Left kidney (tissue), 2 donors: ENCODE data around the gene CCR4. TPM values are rescaled to one million over a fixed set of nuclear protein-coding genes. Genes with fewer than 3 reads are reported as not detected.
"Not testable (repeated sequence)": the region's sequence is repeated elsewhere in the genome, so short reads cannot be mapped to it uniquely, and the experiment has no call there.

ENCODE experiments used
- DNase-seq: peaks from one replicate; pipeline ENCODE4 v3.0.0-alpha.2; 2013
- polyA plus RNA-seq: library from polyadenylated mRNA; unstranded; fragments of 120-200 nt; gene quantifications from one replicate; pipeline ENCODE4 v1.2.1, GENCODE V29; 2013; ENCODE audit not compliant: insufficient read length

The CCR4 gene
- polyA plus RNA-seq, 1 donor, result 0.18 TPM

DNA sequence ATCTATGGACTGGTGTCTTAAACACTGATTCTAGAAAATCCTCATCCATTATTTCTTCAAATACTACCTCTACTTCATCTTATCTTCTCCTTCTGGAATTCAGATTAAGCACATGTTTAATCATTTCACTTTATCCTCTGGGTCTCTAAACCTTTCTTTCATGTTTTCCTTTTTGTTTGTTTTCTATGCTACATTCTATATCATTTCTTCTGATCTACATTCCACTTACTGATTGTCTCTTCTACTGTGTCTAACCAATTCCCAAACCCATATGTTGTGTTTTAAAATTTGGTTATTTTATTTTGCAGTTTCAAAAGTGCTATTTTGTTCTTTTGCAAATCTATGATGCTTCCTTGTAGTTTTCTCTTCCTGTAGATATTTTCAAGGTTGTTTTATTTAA lies 31.7 kb downstream of the CCR4 start:
- no peak for DNase-seq

DNA sequence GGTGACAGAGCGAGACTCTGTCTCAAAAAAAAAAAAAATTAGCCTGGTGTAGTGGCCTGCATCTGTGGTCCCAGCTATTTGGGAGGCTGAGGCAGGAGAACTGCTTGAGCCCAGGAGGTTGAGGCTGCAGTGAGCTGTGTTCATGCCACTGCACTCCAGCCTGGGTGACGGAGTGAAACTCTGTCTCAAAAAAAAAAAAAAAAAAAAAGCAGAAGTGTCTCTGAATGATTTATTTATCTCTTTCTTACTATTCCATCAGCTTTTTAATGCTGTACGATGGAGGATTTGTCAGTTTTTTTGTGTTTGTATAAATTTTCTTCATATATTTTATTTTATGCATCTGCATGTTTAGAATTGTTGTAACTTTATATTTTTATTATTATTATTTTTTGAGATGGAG lies 33.5 kb downstream of the CCR4 start:
- not testable (repeated sequence) for DNase-seq

DNA sequence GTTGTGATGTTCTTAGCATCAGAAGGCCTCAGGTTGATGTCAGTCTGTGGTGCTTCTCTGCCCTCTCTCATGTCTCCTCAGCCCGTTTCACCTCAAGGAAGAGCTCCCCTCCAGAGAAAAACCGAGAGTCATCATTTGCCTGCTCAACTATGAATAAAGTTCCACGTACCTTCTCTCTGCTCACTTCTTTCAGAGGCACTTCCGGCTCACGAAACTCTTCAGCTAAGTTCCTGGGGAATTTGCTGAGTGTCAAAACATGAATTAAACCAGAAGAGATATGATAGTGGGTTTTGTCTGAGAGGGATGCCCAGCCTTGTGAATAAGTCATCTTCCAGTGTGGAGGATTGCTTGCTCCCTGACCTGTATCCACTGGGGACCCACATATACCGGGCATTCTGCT lies 37.7 kb downstream of the CCR4 start:
- no peak for DNase-seq

DNA sequence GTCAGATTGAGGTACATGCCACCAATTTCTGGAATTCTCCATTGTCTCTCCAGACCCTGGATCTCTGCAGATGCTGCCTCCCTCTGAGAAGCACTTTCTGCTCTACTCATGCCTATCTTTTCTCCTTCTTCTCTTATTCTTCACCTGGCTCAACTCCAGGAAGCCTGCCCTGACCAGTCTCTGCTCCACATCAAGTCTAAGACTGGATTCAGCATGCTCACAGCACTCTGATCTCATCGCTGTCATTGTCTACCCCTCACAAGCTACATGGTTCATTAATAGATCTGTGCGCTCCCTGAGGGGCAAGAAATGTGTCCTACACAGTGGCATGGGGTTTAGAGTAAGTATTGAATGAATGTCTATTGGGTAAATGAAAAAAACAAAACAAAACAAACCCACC lies 38.7 kb downstream of the CCR4 start:
- no peak for DNase-seq

DNA sequence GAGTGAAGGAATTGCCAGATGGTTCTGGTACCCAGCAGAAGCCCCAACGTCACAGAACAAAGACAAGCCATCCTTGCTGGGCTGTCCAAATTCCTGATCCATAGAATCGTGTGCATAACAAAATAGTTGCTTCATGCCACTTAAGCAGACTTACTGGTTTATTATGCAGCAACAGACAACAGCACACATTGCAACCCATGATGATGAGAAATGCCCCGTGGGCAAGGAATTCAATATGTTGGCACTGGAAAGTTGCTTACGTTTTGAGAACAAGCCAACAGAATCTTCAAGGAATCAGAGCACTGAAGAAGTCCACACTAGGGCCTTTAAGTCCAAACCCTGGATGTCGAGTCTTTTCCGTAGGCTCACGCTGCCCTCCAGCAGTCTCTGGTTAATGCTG lies 40.3 kb downstream of the CCR4 start:
- no peak for DNase-seq

DNA sequence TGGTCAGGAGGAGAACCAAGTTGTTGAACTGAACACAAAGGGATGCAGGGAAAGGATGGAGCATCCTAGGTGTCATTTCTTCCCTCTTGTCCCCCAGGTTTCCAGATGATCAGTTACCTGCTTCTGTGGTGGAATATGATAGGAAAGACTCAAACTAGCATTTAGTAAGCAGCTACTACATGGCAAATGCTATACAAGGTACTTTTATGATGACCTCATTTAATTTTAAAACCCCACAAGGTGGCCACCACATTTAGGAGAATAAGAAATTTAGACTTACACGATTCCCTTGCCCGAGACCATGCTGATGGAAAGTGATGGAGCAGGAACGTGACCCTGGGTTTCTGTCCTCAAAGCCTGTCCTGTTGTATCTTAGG lies 40.9 kb downstream of the CCR4 start:
- no peak for DNase-seq

DNA sequence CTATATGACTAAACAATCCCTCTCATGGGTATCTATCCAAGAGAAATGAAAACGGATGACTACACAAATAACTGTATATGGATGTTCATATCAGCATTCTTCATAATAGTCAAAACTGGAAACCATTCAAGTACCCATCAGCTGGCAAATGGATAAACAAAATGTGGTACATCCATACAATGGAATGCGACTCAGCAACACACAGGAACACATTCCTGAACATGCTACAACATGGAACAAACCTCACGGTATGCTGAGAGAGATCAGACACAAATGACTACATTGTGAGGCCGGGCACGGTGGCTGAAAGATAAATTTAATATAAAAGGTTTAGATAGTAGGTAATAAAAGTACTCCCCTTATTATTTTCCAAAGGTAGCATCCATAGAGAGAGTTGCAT lies 42.6 kb downstream of the CCR4 start:
- no peak for DNase-seq

DNA sequence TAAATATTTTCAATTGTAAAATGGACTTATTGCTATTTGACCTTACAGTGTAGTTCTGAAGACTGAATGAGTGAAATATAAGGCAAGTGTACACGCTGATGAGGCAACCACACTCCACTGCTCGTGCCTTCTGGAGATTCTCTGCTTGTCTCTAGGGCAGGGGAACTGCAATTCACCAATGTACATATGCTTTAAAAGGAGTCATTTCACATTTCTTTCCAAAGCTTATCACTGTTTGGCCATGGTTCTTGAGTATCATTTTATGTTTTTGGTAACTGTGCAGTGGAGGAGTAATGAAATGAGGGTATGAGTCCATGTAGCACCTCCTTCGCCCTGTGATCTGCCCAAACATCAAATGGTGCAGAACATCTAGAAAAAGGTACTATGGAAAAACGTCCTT lies 43.7 kb downstream of the CCR4 start:
- no peak for DNase-seq

DNA sequence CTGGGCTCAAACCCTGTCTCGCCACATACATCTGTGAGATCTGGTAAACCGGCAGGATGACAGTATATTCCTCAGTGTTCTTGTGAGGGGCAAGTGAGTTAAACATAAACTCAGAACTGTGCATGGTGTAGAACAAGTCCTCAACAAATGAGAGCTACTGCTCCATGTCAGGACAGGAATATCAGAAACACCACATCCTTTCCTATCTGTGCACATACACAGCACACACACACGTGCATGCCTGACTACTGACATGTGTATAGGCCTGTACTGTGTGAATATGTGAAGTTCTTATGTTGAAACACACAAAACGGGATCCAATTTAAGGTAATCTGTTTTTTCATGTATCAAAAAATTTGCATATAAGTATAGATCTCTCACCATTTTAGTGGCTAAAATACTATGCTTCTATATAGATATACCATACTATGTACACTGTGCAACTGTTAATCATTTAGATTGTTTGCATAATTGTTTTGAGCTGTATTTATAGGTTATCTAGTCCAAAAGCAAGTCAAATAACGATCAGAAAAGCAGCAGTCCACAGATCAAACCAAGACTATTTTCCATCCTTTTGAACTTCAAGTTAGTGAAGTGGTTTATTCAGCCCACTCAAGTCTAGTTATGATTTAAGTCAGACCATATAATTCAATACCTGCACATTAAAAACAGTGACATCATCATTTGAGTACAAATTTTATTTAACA lies 44.8 kb downstream of the CCR4 start:
- DNase-seq, result no peak

DNA sequence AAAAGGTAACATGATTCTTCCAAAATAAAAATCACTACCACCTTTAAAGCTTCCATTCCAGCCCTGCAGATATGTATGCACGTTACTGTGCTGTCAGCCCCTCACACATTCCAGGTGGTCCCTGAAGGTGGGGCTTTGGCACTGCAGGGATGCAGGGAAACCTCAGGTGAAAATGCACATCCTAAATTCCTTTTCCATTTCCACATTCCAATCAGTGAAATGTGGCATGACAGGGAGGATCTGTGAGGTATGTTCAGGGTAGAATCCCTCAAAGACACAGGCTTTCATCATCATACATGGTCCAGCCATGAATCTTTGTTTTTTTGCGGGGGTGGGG lies 45.3 kb downstream of the CCR4 start:
- no peak for DNase-seq

DNA sequence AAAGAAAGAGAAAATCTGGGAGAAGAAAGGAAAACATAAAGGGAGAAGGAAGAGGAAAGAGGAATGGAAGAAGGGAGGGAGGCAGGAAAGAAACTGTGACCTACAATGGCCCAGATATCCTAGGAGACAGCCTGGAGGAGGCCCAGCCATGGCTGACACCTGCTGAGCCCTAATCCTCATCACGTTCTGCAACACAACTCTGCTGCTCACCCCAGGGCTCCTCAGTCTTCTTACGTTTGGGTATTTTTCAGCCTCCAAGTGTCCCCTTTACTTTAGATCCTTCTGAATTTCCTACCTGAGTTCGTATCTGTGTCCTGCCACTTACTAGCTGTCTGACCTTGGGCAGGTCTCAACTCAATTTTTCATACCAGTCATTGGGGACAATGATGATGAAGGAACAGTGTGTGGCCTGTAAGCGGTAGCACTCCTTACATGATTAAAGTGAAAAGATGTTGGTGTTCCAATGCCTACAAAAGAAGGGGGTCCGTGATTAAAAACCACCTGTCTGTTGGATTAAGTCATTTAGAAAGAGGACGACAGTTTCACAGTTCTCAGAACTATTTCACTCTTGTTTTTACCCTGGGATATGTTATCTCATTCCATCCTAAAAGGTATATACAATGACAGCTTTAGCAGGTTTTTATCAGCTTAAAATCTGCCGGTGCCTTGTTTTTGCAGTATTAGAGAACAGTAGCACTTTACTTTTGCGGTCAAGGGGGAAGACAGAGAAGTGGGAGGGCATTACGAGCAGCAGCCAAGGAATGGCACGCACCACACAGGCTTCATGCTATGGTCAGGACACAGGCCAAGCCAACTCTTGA lies 47.4 kb downstream of the CCR4 start:
- DNase-seq, result no peak

DNA sequence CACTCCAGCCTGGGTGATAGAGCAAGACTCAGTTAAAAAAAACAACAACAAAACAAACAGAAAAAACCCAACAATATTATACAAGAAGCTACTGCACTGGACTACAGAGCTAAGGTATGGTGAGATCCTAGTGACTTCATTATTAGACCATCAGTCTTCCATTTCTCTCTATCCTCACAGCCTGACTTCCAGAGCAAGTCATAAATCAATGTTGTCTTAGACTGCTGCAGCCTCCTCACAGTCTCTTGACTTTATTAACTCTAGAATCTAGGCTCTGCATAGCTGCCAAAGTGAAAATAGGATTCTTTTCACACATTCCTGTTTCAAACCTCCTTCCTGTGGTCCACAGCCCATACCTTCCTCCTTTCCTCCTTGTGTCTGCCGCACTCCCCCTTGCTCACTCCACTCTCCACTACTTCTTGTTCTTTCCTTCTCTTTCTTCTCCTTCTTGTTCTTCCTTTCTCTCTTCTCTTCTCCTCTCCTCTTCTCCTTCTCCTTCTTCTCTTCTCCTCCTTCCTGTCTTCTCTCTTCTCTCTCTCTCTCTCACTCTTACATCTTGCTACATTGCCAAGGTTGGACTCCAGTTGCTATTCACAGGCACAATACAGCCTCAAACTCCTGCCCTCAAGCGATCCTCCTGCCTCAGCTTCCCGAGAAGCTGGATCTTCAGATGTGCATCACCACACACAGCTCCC lies 49.4 kb downstream of the CCR4 start:
- DNase-seq, result no peak

DNA sequence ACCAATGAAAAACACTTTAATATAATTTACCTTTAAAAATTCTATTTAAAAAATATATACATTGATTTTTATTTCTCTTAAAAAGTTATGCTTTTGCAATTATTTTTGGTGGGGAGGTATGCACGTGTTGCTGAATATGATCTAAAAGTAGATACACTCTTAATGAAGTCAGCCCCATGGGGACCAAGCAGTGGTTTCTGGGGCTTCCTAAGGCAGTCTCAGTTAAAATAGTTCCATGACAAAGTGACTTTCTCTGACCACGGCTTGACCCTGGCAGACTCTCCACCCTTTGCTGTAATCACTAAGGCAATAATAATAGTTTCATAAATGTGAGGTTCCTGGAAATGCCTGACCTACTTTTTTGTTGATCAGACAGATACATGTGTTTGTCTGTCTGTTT lies 50.4 kb downstream of the CCR4 start:
- DNase-seq, result no peak

DNA sequence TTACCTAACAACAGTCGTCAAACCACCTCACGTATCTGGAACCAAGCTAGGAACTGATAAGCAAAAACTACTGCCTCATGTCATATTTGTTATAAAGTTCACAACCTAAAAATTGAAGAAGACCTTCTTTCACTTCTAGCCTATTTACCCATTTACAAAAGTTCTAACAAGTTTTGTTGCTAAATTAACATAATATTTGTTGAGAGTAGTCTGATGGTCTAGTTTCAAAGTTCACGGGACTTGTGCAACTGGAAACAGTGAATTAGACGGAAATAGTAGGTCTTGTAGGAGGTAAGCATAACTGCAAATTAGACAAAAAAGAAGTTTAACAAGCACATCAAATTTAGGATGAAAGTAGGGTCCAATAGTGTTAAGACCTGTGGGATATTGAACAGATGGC lies 51.9 kb downstream of the CCR4 start:
- DNase-seq, result no peak

DNA sequence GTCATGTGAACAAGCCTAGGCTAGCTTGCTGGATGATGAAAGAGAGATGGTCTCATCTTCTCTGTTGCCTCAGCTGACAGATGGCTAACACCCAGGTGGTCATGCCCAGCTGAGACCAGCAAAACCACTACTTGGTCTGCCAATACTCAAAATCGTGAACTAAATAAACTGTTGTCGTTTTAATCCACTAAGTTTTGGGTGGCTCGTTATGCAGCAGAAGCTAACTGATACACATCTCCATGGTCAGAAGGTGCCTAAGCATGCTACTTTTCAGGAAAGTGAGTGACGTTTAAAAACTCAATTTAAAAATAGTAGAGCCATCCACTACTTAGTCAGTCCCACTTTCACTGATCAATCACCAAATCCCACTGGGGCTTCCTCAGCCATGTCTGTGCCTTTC lies 52.8 kb downstream of the CCR4 start:
- no peak for DNase-seq

DNA sequence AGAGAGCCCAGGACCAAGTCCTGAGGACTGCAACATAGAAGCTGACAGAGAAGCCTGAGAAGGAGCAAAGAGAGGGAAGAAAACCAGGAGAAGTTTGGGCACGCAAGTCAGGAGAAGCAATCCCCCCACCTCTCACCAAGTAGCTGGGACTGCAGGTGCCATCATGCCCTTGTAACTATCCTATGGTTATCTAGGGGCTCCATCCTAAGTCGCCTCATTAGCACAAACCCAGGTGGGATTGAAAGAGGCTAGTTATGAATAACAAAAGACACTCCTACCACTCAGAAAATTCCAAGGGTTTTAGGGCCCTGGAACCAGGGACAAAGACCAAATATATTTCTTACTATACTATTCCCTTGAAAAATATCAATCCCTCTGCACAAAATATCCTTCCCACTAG lies 53.5 kb downstream of the CCR4 start:
- DNase-seq, result no peak

Other genes with a start within 250 kb of the CCR4 start
- gene TRIM71, start 133.6 kb upstream of the CCR4 start, polyA plus RNA-seq, result 10.4 TPM
- gene GLB1, start 145.5 kb downstream of the CCR4 start, polyA plus RNA-seq, result 91.2 TPM
- 2.5 TPM for gene TMPPE, start 145.5 kb downstream of the CCR4 start, polyA plus RNA-seq
- 156 TPM for gene CRTAP, start 162.4 kb downstream of the CCR4 start, polyA plus RNA-seq